DMS53 treated with DMSO at 0.1 percent for 48 hours (cell line): Measurements from ENCODE around the gene VAT1.
A peak's percentile ranks its signal among the peaks of the same experiment; 100 is the strongest.
"Not testable (repeated sequence)": the region's sequence is repeated elsewhere in the genome, so short reads cannot be mapped to it uniquely, and the experiment has no call there.

Experiments used
- DNase-seq: peaks from one replicate; lab custom pipeline; 2025; ENCODE audit not compliant: unreplicated experiment; lab: John Stamatoyannopoulos, UW

Gene VAT1

DNA sequence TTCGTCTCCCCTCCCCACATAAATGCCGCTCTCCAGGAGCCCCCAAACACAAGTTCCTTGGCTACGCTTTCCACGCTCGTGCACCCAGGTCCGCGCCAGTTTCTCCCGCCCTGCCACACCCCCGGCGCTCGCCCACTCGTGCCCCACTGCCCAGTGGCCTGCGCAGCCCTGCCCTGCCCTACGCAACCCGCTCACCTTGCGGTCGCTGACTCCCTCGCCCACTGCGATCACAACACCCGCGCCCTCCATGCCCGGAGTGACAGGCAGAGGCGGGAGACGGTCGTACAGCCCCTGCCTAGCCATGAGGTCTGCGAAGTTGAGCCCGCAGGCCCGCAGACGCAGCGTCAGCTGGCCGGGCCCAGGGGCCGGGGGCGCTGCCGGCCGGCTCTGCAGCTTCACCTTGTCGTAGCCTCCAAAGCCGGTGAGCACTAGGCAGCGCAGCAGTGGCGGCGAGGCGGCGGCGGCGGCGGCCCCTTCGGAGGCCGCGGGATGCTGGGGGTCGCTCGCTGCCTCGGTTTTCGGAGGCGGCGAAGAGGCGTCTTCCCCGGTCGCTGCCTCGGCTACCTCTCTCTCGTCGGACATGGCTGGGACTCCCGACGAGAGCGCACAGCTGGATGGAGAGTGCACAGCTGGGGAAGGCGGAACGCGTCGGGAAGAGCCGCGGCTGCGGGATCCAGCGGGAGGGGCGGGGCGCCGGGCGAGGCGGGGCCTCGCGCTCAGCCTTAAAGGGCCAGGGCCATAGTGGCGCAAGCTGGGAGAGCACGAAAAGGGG is at the start of gene VAT1:
Gene VAT1, minus strand, starts transcription at position 645 of the 772 bp plus-strand sequence. Its CDS starts 63 bp downstream, at position 582.
- peak; percentile 89 for DNase-seq

DNA sequence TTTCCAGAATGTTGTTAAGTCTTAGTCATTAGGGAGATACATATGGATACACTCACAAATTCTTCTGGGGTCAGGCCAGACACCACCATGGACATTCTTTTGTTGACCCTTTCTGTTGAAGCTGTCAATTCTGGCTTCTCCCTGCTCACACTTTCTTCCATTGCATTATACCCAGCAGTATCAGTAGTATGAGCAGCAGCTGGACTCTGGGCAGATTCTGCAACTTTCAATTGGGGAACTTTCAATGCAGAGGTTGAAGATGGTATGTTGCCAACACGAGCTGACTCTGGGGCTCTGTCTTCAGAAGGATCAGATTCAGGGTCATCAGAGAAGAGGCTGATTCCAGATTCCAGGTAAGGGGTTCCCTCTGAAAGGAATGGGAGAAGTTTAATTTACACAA is 48.7 kb upstream of the VAT1 start:
- no peak for DNase-seq

DNA sequence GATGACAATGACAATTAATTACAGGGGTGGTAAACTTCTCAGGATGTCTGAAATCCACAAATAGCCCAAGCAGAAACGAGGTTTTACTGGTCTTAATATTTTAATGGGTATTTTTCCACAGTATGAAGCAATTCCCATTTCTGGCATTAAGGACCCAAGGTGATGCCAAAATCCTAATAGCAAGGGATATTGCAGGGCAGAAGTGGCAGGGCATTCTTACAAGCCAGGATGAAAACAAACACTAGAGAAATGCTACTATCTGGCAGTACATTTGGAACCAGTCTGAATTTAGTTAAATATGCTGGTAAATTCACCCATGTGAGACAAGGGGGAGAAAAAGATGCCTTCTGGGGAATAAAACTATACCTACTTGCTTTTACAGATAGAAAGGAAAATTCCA is 48.1 kb upstream of the VAT1 start:
- DNase-seq, result no peak

DNA sequence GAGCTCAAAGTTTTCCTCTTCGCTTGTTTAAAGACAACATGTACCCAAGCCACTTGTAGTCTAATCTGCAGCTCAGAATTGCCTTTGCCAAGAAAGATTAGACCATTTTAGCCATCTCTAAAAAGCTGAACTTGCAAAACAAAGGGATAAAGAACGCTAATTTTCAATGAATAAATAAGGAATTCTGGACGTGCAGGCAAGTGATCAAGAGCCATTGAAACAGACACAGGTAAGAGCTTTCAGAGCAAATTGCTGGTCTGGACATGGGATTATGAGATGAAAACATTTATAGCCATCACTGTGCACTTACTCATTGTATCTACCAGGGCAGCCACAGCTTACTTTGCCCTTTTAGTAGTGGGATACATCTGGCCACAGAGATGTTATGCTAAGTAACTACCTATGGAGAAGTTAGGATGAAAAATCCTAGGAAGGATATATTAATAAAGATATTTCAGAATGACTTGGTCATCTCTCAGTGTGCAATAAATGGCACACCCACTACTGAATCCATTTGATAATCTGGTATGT is 47.2 kb upstream of the VAT1 start:
- DNase-seq, result no peak

DNA sequence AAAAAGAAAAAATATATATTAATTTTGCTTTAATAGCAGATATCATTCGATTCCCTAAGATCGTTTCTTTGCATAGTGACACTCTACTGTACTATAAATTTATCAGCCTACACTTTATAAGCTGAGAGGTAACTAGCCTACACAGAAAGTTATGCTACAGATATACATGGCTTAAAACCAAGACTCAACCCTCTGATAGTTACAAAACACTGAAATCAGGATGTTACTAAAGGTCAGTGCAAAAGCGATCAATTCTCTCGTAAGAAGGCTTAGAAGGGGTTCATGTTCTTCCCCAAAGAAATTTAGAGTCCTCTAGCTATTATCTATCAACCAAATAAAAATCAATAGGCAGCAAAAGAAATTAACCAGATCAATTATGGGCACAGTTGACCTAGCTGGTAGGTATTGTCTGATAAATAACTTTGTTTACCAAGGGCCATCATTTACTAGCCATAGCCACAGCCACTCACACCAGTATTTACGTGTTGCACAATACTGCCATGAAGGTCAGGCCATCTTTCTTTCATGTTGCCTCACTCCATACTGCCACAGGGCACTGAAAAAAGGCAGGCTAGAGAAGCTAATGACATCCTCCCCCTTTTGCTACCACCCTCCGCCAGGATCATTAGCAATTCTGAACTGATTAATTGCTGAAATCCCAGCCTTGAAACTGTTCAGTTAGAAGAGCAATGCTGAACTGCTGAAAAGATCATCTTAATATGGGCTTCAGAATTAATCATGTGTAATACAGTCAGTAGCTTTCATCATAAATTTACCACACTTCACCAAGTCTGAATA is 46.6 kb upstream of the VAT1 start:
- no peak for DNase-seq

DNA sequence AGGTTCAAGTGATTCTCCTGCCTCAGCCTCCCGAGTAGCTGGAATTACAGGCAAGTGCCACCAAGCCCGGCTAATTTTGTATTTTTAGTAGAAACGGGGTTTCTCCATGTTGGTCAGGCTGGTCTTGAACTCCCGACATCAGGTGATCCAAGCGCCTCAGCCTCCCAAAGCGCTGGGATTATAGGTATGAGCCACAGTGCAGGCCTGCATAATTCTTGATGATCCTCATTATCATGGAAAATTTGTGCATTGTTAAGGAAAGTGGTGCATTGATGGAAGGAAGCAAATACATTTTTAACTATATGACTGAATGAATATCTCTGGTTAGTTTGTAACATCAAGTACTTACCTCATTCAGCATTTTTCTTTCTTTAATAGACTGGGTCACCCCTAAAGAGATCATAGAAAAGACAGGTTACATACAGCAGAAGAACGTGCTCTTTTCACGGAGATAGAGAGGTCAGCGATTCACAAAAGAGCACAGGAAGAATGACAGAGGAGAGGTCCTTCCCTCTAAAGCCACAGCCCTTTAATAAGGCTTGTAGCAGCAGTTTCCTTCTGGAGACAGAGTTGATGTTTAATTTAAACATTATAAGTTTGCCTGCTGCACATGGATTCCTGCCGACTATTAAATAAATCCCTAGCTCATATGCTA is 40.9 kb upstream of the VAT1 start:
- DNase-seq, result no peak

DNA sequence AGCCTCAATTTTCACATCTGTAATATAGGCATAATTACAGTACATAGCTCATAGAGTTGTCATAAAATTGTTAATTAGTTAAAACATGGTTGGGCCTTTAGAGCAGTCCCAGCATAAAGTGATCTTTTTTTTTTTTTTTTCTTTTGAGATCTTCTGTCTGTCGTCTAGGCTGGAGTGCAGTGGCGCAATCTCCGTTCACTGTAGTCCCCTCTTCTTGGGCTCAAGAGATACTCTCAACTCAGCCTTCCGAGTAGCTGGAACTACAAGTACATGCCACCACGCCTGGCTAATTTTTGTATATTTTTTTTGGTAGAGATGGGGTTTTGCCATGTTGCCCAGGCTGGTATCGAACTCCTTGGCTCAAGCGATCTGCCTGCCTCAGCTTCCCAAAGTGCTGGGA is 33.9 kb upstream of the VAT1 start:
- no peak for DNase-seq

DNA sequence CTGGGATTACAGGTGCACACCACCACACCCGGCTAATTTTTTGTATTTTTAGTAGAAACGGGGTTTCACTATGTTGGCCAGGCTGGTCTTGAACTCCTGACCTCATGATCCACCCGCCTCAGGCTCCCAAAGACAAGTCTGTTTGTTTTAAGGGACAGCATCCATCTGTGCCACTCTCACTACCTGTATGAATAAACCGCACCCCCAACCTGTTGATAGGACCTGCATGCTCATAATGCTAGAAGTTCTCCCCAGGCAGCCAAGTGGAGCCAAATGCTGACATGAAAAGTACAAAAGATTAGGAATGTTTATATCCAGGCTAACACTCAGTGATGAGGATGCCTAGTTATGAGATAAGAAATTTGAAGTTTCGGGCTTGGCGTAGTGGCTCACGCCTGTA is 30.8 kb upstream of the VAT1 start:
- not testable (repeated sequence) for DNase-seq

DNA sequence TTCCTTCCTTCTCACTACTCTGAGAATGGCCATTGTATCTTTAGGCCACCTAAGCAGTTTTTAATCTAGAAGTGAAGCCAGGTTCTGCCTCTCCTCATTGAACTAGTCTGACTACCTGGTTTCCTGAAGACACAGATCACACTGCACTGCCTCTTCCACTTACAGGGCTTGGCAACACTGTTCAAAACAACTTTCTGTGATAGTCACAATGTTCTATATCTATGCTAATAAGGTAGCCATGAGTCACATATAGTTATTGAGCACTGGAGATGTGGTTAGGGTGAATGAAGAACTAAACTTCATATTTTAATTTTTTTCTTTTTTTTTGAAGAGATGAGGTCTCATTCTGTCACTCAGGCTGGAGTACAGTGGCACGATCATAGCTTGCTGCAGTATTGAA is 29.8 kb upstream of the VAT1 start:
- no peak for DNase-seq

DNA sequence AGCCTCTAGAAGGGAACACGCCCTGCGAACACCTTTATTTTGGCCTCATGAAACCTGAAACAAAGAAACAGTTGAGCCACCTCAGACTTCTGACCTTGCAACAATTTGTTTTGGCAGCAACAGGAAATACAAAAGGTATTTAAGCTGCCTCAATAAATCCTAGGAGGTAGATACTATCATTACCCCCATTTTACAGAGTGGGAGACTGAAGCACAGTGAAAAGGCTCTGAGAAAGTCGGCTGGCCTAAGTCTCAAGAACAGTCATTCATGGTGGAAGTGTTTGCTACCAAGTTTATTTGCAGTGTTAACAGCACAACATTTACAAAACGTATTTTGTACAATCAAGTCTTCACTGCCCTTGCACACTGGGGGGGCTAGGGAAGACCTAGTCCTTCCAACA is 21.8 kb upstream of the VAT1 start:
- DNase-seq, result no peak

DNA sequence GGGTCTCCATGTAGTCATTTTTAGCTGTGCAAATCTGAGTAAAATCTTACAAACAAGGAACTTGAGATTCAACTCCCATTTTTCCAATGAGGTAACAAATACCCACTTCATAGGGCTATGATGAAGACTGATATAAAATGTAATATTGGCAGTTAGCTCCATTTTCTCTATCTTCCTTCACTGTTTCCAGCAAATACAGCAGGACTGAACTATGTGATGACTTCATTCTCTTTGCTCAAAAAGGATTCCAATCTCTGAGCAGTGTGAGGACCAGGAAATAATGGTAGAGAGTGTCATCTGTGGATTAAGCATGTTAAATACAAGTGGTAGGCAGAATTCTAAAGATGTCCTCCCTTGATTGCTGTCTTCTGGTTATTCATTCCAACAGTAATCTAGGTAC is 21.1 kb upstream of the VAT1 start:
- no peak for DNase-seq

DNA sequence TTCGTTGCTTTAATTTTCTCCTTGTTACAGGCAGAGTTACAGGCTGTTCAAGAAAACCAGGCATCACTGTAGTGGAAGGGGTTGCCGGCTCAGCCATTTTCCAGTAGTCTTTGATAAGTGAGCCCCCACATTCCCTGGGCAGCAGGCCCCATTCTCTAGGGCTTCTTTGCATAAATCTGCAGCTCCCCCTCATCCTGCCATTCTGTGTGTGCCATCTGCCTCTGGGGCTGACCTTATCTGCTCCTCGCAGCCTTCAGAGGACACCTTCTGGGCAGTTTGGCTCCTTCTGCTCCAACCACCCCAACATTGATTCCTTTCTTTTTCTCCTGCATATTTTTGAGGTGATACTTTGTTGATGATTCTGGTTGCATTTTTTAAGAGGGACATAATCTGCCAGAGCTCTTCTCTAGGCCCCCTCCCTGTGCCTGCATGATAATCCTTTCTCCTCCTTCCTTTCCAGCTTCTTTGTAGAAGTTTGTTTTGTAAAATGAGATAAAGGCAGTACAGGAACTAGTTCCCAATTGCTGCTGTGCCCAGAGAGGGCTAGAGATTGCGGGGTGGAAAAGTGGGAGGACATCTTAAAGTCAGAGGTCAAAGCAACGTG is 19.9 kb upstream of the VAT1 start:
- DNase-seq, result no peak

DNA sequence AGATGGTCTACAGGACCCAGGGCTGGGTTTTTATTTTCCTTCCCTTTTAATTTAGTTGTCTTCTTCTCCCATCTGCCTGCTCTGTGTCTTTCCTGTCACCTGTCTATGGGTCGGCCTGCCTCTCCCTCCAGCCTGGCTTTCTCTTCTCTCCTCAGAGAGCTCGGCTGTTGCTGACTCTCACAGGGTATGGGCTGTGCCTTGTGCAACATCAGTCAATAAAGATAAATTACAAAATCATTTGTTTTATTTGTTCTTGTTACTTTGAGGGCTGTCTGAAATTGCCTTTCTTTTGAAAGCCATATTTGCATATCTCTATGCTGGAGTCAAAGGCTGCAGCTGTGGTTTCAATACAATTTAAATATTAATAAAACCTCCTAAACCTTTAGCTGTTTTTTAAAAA is 18.5 kb upstream of the VAT1 start:
- DNase-seq, result no peak

DNA sequence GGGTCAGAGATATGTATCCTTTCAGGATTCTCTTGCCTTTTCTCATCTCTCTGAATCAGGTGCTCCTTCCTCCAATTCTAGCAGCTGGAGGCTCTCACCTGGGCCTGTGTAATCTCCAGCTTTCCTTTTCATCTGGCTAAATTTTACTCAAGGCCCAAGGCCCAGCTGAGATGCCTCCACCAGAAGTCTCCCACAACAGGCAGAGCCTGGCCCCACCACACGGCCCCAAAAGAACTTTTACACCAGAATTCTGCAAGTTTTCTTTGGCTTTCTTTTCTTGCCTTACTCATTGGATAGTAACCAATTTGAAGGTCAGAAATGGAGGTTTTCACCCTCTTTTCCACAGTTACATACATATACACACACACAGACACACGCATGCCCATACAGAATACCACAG is 17.5 kb upstream of the VAT1 start:
- DNase-seq, result no peak

DNA sequence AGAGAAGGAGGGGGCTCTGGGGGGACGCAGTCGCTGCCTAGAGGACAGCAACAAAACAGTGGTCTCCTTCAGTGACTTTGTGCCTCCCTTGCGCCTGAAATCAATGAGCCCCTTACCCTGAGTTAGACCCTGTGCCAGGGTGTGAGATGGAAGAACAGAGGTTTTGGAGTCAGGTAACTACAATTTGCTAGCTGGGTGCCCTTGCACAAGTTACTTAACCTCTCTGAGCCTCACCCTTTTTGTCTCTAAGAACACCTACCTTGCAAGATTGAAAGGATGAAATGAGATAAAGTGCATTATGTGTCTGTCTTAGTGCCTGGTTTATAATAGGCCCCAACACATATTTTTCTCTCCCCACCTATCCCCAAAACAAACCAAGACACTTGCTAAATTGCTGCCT is 12.7 kb upstream of the VAT1 start:
- no peak for DNase-seq

DNA sequence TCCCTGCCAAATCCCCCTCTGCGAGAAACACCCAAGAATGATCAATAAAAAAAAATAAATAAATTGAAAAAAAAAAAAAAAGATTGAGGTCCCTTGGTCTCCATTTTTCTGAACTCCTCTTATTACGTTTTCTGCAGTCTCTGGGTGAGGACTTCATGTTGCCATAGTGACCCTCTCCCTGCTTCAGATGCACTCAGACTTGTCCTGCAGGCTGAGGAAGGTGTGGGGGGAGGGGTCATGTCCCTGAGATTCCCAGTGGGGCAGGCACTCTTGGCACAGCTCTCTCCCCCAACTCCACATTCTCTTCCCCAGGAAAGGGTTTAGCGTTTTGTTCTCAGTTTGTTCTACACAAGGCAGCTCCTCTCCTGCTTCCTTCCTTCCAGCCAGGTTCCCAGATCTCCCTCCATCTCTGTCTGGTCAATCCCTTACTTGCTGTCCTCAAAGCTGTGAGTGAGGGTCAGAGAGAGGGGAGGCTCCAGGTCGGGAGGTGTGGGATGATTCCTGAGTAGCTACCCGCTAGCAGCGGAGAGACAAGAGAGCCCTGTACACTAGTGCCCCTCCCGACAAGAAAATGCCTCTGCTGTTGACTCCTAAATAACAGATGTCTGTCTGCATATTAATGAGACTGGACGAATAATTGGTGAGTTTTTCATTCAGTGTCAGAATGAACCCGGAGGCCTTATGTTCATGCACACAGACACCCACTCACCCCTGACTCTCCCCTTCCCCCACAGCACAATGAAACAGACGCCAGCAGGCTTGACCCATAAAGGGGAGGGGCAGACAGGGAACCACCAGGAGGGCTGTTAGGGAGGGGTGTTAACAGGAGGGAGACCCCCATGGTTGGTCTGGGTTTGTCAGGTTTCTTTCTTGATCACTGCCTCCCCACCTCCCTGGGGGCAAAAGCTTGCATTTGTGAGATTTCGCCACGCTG is 12.0 kb upstream of the VAT1 start:
- DNase-seq, result no peak

DNA sequence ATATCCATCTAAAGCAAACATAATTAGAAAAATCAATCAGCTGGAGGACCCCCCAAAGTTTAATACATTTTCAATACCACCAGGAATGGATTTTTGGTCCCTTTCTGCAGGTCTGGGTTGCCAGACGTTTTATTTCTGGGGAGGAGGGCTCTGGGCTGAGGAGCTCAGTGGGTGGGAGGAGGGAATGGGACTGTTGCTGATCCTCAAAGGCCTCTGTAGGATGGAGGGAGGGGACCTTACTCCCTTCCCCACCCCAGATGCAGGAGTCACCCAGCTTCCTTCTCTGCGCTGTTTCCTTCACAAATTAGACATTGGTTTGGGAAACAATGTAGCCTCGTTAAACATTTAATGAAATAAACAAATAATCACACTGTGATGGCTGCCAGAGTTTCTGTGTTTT is 9.5 kb upstream of the VAT1 start:
- DNase-seq, result no peak

DNA sequence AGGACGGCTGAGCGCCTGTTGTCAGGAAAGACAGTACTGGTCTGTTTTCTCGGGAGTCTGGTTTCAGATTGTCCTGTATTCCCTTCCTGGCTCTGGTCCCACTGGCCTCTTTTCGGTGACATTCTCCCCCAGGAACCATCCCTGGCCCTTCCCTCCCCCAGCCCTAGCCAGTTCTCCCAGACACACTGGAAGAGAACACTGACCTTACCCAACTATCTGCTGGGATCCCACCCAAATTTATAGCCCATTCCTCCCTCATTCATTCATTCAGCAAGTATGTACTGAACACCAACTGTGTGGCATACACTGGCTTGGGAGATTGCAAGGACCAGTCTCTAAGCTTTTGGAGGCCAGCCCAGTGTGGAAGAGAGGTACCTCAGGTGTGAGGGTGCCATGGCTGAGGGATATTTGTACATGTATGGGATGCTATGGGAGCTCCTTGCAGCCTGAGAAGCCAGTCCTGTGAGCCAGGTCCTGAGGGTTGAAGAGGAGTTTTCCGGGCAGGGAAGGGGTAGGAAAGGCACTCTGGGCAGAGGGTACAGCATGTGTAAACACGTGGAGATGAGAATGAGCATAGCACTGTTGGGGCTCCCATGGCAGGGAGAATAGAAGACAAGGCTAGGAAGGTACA is 8.1 kb upstream of the VAT1 start:
- DNase-seq, result no peak

DNA sequence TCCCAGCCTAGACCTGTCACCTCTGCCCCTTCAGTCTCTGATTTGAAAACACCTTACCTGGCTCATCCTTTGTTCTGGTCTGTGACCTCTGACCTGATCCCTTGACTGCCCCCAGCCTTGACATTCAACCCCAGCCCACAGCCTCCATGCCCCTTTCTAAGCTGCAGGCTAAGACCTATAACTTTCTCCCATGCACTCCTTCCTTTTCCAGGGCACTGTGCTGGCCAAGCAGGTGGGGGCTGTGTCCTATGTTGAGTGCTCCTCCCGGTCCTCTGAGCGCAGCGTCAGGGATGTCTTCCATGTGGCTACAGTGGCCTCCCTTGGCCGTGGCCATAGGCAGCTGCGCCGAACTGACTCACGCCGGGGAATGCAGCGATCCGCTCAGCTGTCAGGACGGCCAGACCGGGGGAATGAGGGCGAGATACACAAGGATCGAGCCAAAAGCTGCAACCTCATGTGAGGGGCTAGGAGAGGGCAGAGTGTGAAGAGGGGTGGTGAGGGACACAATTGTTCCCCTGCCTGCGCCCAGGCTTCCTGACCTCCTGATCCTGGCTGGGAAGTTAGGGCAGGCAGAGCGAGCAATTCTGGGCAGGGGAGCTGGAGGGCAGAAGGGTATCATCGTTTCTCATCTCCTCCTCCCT is 6.2 kb upstream of the VAT1 start:
- DNase-seq, result no peak
